ENCODE data around the gene BICD2. TPM values are rescaled to one million over a fixed set of nuclear protein-coding genes. Genes with fewer than 3 reads are reported as not detected.

BICD2 gene
- total and polyA plus RNA-seq, 2 of the 13 experiments (the other 11 are each of a cell fraction or from before 2014, with no cell fraction given), result 5.1 to 17.4 TPM

DNA sequence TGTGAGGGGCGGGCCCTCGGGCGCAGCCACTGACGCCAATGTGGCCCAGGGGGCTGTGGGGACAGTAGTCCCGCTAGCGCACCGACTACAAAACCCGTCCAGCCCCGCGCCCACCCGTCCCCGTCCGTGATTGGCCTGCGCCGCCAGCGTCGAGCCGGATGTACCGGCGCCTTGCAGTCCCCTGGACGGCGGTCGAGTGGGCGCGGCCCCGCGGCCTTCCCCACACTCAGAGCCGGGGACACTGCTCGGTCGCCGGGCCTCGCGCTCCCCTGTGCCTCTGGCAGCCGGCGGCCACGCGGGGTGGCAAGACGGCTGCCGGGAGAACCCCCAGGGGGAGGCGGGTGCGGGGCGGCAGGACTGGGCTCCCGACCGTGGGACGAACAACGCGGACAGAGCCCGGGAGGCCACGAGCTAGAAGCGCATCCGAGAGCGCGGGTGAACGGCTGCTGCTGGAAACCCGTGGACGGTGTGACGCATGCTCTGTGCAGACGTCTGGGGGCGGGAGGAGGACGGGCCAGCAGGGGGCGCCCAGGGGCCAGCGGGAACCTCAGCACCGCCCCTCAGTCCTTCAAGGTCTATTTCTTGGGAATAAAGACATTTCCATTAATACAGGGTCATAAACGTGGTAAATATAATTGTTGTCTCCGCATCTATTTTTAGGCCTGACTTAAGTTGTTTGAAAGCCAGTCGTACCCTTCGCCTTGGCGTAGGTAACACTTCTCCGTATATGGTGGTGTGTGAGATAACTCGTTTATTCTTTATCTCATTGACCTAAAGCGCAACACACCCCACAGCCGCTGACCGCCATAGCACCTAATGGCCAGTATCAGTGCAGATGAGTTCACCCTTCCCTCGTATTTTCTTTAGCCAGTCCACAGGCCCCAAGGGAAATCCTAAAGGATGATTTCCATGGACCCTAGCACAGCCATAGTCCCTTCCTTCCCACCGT lies 629 bp upstream of the BICD2 start (continued):
- no peak for TF ChIP-seq NR2F1 (CRISPR knock-in tag; IDR thresholded peaks at IDR 0.05)
- peak in 1 of 2 experiments; percentile 48; a peak in 1 of 4 replicates for TF ChIP-seq KLF16 (CRISPR knock-in tag; IDR thresholded peaks at IDR 0.05)
- no peak for TF ChIP-seq CENPX (CRISPR knock-in tag; IDR thresholded peaks at IDR 0.05)
- TF ChIP-seq, protein P1, sequence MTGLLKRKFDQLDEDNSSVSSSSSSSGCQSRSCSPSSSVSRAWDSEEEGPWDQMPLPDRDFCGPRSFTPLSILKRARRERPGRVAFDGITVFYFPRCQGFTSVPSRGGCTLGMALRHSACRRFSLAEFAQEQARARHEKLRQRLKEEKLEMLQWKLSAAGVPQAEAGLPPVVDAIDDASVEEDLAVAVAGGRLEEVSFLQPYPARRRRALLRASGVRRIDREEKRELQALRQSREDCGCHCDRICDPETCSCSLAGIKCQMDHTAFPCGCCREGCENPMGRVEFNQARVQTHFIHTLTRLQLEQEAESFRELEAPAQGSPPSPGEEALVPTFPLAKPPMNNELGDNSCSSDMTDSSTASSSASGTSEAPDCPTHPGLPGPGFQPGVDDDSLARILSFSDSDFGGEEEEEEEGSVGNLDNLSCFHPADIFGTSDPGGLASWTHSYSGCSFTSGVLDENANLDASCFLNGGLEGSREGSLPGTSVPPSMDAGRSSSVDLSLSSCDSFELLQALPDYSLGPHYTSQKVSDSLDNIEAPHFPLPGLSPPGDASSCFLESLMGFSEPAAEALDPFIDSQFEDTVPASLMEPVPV (CRISPR knock-in tag; IDR thresholded peaks at IDR 0.05), result peak; percentile 91; the same call in 1 of the 2 replicates
- TF ChIP-seq KAT7 (CRISPR knock-in tag; IDR thresholded peaks at IDR 0.05; ENCODE audit: borderline replicate concordance), result no peak; the same call in 1 of the 2 replicates
- TF ChIP-seq, protein P2, sequence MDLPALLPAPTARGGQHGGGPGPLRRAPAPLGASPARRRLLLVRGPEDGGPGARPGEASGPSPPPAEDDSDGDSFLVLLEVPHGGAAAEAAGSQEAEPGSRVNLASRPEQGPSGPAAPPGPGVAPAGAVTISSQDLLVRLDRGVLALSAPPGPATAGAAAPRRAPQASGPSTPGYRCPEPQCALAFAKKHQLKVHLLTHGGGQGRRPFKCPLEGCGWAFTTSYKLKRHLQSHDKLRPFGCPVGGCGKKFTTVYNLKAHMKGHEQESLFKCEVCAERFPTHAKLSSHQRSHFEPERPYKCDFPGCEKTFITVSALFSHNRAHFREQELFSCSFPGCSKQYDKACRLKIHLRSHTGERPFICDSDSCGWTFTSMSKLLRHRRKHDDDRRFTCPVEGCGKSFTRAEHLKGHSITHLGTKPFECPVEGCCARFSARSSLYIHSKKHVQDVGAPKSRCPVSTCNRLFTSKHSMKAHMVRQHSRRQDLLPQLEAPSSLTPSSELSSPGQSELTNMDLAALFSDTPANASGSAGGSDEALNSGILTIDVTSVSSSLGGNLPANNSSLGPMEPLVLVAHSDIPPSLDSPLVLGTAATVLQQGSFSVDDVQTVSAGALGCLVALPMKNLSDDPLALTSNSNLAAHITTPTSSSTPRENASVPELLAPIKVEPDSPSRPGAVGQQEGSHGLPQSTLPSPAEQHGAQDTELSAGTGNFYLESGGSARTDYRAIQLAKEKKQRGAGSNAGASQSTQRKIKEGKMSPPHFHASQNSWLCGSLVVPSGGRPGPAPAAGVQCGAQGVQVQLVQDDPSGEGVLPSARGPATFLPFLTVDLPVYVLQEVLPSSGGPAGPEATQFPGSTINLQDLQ (CRISPR knock-in tag; IDR thresholded peaks at IDR 0.05), result no peak
- TF ChIP-seq, protein P3, sequence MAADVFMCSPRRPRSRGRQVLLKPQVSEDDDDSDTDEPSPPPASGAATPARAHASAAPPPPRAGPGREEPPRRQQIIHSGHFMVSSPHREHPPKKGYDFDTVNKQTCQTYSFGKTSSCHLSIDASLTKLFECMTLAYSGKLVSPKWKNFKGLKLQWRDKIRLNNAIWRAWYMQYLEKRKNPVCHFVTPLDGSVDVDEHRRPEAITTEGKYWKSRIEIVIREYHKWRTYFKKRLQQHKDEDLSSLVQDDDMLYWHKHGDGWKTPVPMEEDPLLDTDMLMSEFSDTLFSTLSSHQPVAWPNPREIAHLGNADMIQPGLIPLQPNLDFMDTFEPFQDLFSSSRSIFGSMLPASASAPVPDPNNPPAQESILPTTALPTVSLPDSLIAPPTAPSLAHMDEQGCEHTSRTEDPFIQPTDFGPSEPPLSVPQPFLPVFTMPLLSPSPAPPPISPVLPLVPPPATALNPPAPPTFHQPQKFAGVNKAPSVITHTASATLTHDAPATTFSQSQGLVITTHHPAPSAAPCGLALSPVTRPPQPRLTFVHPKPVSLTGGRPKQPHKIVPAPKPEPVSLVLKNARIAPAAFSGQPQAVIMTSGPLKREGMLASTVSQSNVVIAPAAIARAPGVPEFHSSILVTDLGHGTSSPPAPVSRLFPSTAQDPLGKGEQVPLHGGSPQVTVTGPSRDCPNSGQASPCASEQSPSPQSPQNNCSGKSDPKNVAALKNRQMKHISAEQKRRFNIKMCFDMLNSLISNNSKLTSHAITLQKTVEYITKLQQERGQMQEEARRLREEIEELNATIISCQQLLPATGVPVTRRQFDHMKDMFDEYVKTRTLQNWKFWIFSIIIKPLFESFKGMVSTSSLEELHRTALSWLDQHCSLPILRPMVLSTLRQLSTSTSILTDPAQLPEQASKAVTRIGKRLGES (CRISPR knock-in tag; IDR thresholded peaks at IDR 0.05; ENCODE audit: borderline replicate concordance), result no peak
- TF ChIP-seq ZMYM4 (CRISPR knock-in tag; IDR thresholded peaks at IDR 0.05), result peak; percentile 47; the same call in 1 of the 2 replicates
- no peak for TF ChIP-seq XBP1 (CRISPR knock-in tag; IDR thresholded peaks at IDR 0.05)
- TF ChIP-seq ZNF354B (CRISPR knock-in tag; IDR thresholded peaks at IDR 0.05), result 0 out of 2 replicates have a peak, but pooled peaks have one; percentile 36
- peak; percentile 95 for TF ChIP-seq GMEB1 (CRISPR knock-in tag; IDR thresholded peaks at IDR 0.05; ENCODE audit: borderline replicate concordance)
- TF ChIP-seq ZMYM2 (CRISPR knock-in tag; IDR thresholded peaks at IDR 0.05), result peak; percentile 85
- no peak for TF ChIP-seq ZNF644 (CRISPR knock-in tag; IDR thresholded peaks at IDR 0.05; ENCODE audit: low read depth)
- peak in 1 of 2 experiments; percentile 68; a peak in 1 of 4 replicates for TF ChIP-seq ATF4 (CRISPR knock-in tag; IDR thresholded peaks at IDR 0.05)
- no peak for TF ChIP-seq POLR2AphosphoS2 (IDR thresholded peaks at IDR 0.05; ENCODE audit: low read depth, low read length)
- TF ChIP-seq TEAD2 (CRISPR knock-in tag; IDR thresholded peaks at IDR 0.05), result no peak

Data from HepG2 (cell line).